Astrocyte (in vitro differentiated cells and primary cell): ENCODE data around the gene BRD7. TPM values are rescaled to one million over a fixed set of nuclear protein-coding genes. Genes with fewer than 3 reads are reported as not detected.

Experiments used
- DNase-seq: peaks from one replicate; pipeline ENCODE4 v3.0.0-alpha.2; 2010; ENCODE audit warnings: low read depth
- FAIRE-seq: peaks from 2 replicates; lab custom pipeline; 2011; peaks lifted over from hg19 to GRCh38; lab: Jason Lieb, UNC
- H2AFZ ChIP-seq: 2 replicates; pipeline ENCODE4 v1.6.0; 2012; ENCODE audit warnings: low read depth, low read length, inconsistent platforms
- H3K27ac ChIP-seq: 2 replicates; pipeline ENCODE4 v1.5.1; 2011; ENCODE audit warnings: low read depth, low read length, inconsistent platforms
- H3K27me3 ChIP-seq: 2 replicates; pipeline ENCODE4 v1.6.0; 2011; ENCODE audit warnings: low read length, inconsistent platforms; ENCODE audit not compliant: insufficient read depth
- H3K36me3 ChIP-seq: 2 replicates; pipeline ENCODE4 v1.5.1; 2011; ENCODE audit warnings: low read length, inconsistent platforms; ENCODE audit not compliant: insufficient read depth
- H3K4me1 ChIP-seq: 2 replicates; pipeline ENCODE4 v1.5.1; 2011; ENCODE audit warnings: low read length, inconsistent platforms; ENCODE audit not compliant: insufficient read depth
- H3K4me2 ChIP-seq: 2 replicates; pipeline ENCODE4 v1.6.0; 2012; ENCODE audit warnings: low read length, inconsistent platforms
- H3K4me3 ChIP-seq: 2 replicates; pipeline ENCODE4 v1.5.1; 2011; ENCODE audit warnings: low read depth, mild to moderate bottlenecking, low read length, inconsistent platforms; ENCODE audit not compliant: insufficient read depth
- H3K79me2 ChIP-seq: 2 replicates; pipeline ENCODE4 v1.6.0; 2012; ENCODE audit warnings: mild to moderate bottlenecking, low read length, inconsistent platforms; ENCODE audit not compliant: insufficient read depth
- H3K9ac ChIP-seq: 2 replicates; pipeline ENCODE4 v1.6.0; 2012; ENCODE audit warnings: mild to moderate bottlenecking, low read length, inconsistent platforms
- H3K9me3 ChIP-seq: 2 replicates; pipeline ENCODE4 v1.5.1; 2012; ENCODE audit warnings: low read depth, mild to moderate bottlenecking, low read length, inconsistent platforms; ENCODE audit not compliant: insufficient read depth
- H4K20me1 ChIP-seq: 2 replicates; pipeline ENCODE4 v1.6.0; 2012; ENCODE audit warnings: low read length, inconsistent platforms; ENCODE audit not compliant: insufficient read depth
- H3K27ac Mint-ChIP-seq: one replicate; pipeline ENCODE4 v1.8.0; 2021; ENCODE audit warnings: mild to moderate bottlenecking, mixed read lengths; ENCODE audit not compliant: unreplicated experiment
- H3K27me3 Mint-ChIP-seq: one replicate; pipeline ENCODE4 v1.8.0; 2021; ENCODE audit warnings: low read depth, mixed read lengths; ENCODE audit not compliant: unreplicated experiment
- H3K36me3 Mint-ChIP-seq: one replicate; pipeline ENCODE4 v1.8.0; 2021; ENCODE audit warnings: low read depth, mixed read lengths; ENCODE audit not compliant: unreplicated experiment
- H3K4me1 Mint-ChIP-seq: one replicate; pipeline ENCODE4 v1.8.0; 2021; ENCODE audit warnings: low read depth, mixed read lengths; ENCODE audit not compliant: unreplicated experiment
- H3K4me3 Mint-ChIP-seq: one replicate; pipeline ENCODE4 v1.8.0; 2021; ENCODE audit warnings: mild to moderate bottlenecking, moderate library complexity, mixed read lengths; ENCODE audit not compliant: unreplicated experiment
- H3K9me3 Mint-ChIP-seq: one replicate; pipeline ENCODE4 v1.8.0; 2021; ENCODE audit warnings: mild to moderate bottlenecking, mixed read lengths; ENCODE audit not compliant: unreplicated experiment
- CTCF ChIP-seq: IDR thresholded peaks from 2 replicates; pipeline ENCODE4 v1.5.1; 2011; ENCODE audit warnings: low read depth, mild to moderate bottlenecking, inconsistent platforms, low read length, moderate library complexity; ENCODE audit not compliant: insufficient read depth
- EZH2 ChIP-seq: IDR thresholded peaks from 2 replicates; pipeline ENCODE4 v1.6.1; 2012; ENCODE audit warnings: mild to moderate bottlenecking, low read length, inconsistent platforms; ENCODE audit not compliant: insufficient read depth
- total RNA-seq: library from RNA; stranded (reverse); gene quantifications from 2 replicates; pipeline ENCODE4 v1.2.1, GENCODE V29; 2021

The BRD7 gene
- total RNA-seq, 1 donor from 2014 or later = 58.5 TPM

- no peaks in the 10 kb centered on the region for H3K9me3 Mint-ChIP-seq
- H3K27me3 Mint-ChIP-seq = no peaks in the 10 kb centered on the region
- no peak overlapping the region for H3K27ac Mint-ChIP-seq
- no peaks in the 10 kb centered on the region for H3K36me3 ChIP-seq
- no peak for TF ChIP-seq CTCF
- no peak for TF ChIP-seq EZH2
- H3K27ac ChIP-seq = no peak overlapping the region
- H3K27me3 ChIP-seq = no peaks in the 10 kb centered on the region
- no peak overlapping the region for H3K9ac ChIP-seq
- FAIRE-seq (no peak), DNase-seq (no peak)
- H3K79me2 ChIP-seq = peaks cover 21% of the 10 kb centered on the region
- H3K4me1 Mint-ChIP-seq = no peaks in the 10 kb centered on the region
- no peak overlapping the region for H3K4me3 ChIP-seq
- no peak overlapping the region for H3K4me2 ChIP-seq
- H3K4me3 Mint-ChIP-seq = no peak overlapping the region
- no peaks in the 10 kb centered on the region for H3K9me3 ChIP-seq
- H4K20me1 ChIP-seq = peaks cover 44% of the 10 kb centered on the region
- H3K36me3 Mint-ChIP-seq = no peaks in the 10 kb centered on the region
- no peaks in the 10 kb centered on the region for H3K4me1 ChIP-seq
- H2AFZ ChIP-seq = no peak overlapping the region
Measured at GRCh38 chr16:50272687-50273381, 96.0 kb downstream of the BRD7 start.

- Mint-ChIP-seq H3K4me1 (peaks cover under 1% of the 10 kb centered on the region), H3K9me3 (no peaks in the 10 kb centered on the region), H3K27ac (no peak overlapping the region), H3K27me3 (no peaks in the 10 kb centered on the region), H3K4me3 (no peak overlapping the region), H3K36me3 (no peaks in the 10 kb centered on the region)
- Histone ChIP-seq H3K9ac (no peak overlapping the region), H3K79me2 (peaks cover 24% of the 10 kb centered on the region), H3K36me3 (no peaks in the 10 kb centered on the region), H4K20me1 (peaks cover 42% of the 10 kb centered on the region), H2AFZ (no peak overlapping the region), H3K4me2 (no peak overlapping the region), H3K4me3 (no peak overlapping the region), H3K27me3 (no peaks in the 10 kb centered on the region), H3K27ac (no peak overlapping the region), H3K4me1 (peaks cover under 1% of the 10 kb centered on the region), H3K9me3 (no peaks in the 10 kb centered on the region)
- TF ChIP-seq CTCF (no peak), EZH2 (no peak)
- DNase-seq = no peak
- no peak for FAIRE-seq
Measured at GRCh38 chr16:50272111-50272571, 96.6 kb downstream of the BRD7 start.
